DMS 273 (cell line): ENCODE measurements around the gene AP1S2.

Experiments
- DNase-seq: peaks from one replicate; lab custom pipeline; 2025; ENCODE audit not compliant: unreplicated experiment; lab: John Stamatoyannopoulos, UW

Gene AP1S2

DNA sequence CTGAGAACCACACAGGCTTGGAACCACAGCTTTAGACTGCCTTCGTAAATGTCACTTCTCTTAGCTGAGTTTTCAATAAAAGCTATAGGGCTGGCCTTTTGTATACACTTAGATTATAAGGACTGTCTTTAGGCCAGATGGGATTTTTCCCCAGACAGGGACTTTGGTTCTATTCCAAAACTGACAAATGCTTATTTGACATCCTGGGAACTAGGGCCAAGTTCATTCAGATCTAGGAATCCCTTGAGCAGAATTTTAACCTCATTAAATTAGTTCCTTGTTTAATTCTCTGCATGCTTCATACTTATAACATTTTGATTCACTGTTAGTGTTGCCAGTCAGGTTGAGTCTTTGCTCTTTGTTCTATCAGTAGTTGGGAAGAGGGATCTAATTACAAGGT lies 41.2 kb downstream of the AP1S2 start:
- DNase-seq = peak; percentile 6

DNA sequence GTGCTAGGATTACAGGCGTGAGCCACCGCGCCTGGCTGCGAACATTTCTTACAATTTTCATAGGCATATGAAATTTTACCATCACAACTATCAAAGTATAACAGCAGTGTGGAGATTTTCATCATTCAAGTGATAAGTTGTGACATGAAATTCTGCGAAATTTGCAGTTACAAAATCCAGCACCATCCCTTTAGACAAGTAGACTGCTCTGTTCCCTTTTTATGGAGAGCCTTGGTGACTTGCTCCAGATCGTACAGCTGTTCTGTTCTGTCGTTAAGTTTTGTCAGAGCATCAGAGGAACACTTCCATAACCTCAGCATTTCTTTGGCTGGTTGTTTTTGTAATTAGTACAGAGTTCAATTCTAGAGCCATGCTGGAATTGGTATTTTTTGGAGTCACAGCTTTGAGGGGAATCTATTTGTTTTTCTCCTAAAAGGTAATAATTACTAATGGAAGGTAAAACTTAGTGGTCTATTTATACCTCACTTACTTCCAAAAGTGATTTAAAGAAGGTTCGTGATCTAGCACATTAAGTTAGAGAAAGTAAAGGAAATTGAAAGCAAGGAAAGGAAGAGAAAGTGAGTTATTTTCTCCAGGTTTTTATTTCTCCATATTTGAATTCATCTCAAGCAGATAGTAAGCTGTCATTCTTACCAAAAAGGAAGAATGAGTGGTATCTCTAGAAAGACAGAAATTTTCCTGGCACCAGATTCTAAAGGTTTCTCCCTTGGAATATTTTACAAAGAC lies 42.2 kb downstream of the AP1S2 start:
- DNase-seq = no peak

DNA sequence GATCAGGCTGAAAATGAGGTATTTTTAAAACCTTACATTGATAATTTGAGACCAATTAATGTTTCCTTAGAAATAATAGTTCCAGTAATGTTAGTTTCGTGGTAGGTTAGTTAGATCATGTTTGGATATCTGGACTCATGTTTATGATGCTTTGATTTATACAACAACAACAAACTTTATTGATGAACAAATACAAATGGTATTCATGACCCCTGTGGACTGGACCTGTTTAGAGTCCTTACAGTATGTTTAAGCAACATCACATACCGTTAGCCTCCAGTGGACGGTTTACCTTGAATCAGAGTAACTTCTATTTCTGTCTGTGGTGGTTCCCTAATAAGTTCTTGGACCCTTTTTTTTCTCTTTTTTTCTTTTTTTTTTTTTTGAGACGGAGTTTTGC lies 46.4 kb downstream of the AP1S2 start:
- no peak for DNase-seq

DNA sequence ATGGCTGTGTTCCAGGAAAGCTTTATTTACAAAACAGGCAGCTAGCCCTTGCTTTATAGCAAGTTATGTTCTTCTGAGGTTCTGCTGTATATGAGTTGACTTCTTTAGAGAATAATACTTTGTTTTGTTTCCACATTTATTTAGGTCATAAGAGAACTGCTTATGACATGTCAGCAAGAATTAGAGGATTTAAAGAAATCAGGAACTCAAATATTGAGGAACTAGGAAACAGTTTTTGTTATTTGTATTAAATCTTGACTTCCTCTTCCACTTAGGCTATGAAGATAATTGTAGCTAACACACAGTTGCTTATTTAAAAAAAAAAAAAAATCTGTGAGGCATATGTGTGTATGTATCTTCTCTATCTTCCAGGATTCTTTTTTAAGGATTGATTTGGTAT lies 50.0 kb downstream of the AP1S2 start:
- no peak for DNase-seq

DNA sequence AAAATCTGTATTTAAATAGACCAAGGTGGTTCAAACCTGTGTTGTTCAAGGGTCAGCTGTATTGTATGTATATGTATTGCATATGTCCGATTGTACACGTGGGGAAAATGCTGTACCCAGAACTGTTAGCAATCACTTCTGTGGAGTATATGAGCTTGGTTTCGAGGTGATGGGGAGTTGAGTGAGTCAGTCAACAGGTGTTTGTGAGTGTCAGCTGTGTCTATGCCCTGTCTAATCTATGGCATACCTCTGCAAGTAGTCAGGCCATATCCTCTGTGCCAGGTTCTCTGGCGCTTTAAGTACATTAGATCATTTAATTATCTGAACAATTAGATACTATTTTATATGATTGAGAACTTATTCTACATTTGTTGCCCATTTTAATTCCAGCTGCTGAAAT lies 56.9 kb downstream of the AP1S2 start:
- no peak for DNase-seq

DNA sequence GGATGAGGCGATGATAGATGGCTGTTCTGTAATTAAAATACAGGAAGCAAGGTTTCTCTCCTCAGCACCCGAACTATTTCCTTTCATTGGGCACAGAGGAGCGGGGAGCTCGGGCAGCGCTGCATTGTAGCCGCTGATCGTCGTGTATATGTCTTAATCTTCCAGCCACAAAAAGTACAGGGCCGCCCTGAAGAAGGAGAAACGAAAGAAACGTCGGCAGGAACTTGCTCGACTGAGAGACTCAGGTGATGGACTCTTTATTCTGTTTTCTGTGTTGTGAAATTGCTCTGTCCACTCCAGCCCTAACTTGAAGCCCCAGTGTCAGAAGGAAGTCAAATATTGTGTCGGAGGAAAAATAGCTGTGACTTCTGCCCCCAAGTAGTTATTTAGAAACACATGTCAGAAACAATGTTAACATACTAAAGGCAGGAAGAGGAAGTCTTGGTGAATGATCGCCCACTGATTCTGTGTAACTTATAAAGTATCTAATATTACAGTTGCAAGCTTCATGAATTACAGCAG lies 63.8 kb downstream of the AP1S2 start:
- peak; percentile 41 for DNase-seq

DNA sequence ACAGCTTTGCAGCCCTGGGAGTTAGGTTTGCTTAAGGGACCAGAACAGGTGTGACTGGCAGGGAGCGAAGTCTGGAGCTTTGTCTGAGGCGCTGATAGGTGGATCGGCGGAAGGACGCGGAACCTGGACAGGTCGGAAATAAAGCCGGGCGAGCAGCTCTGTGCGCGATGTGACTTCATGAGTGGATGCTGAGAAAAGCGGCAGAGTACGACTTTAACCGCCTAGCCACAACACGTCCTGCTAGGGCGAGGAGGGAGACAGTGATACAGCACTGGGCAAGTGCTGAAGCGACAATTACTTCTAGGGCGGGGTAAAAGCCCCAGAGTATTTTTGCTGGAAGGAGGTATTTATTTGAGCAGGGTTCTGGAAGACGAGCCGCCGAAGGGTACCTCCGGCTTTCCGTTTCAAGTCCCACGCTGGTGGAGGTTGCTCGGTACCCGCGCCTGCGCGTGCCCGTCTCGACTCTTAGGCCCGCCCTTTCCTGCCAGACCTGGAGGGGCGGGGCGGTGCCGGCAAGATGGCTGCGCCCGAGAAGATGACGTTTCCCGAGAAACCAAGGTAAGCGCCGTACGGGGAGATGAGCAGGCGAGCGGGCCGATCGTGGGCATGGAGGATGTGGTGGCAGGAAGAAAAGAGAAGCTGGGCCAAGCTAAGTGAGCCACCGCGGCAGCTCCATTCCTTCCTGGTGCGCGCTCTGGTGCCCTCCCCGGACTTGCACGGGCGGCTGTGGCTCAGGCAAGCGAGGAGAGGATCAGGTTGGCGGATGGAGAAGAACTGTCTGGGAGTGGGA lies 64.4 kb downstream of the AP1S2 start, which contains the start of gene ZRSR2:
ZRSR2 (plus strand) TSS at position 506 of the 790 bp plus-strand sequence; CDS start at position 518, 12 bp downstream.
- DNase-seq = peak; percentile 97

DNA sequence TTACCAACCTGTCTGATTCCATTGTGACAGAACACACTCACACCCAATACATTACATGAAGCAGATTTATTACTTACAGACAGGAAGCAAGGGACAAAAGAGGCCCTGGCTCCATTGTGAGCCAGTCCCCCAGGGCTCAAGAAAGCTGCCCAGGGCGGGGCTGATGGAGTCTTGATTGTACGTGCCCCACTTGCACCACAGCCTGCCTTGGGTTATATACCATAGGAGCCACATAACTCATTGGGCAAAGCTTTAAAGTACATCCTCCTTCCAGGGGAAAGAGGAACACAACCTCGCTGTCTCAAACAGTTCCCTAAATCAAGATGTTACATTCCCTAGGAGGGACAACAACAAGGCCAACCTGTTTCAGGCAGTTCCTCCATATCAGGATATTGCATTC lies 67.7 kb downstream of the AP1S2 start:
- no peak for DNase-seq

DNA sequence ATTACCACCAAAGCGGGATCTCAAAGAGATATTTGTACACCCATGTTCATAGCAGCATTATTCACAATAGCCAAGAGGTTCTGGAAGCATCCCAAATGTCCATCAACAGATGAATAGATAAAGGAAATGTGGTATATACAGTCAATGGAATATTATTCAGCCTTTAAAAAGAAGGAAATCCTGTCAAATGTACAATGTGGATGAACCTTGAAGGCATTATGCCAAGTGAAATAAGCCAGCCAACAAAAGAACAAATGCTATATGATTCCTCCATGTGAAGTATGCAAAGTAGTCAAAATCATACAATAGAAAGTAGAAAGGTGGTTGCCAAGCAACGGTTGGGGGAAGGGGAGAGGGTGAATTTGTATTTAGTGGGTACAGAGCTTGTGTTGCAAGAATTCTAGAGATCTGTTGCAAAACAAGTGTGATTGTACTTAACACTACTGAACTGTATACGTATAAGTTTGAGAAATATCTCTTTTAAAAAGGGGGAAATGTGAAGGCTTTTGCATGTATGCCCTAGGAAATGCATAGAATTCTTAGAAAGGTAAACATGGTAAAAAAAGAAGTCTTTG lies 69.3 kb downstream of the AP1S2 start:
- no peak for DNase-seq

DNA sequence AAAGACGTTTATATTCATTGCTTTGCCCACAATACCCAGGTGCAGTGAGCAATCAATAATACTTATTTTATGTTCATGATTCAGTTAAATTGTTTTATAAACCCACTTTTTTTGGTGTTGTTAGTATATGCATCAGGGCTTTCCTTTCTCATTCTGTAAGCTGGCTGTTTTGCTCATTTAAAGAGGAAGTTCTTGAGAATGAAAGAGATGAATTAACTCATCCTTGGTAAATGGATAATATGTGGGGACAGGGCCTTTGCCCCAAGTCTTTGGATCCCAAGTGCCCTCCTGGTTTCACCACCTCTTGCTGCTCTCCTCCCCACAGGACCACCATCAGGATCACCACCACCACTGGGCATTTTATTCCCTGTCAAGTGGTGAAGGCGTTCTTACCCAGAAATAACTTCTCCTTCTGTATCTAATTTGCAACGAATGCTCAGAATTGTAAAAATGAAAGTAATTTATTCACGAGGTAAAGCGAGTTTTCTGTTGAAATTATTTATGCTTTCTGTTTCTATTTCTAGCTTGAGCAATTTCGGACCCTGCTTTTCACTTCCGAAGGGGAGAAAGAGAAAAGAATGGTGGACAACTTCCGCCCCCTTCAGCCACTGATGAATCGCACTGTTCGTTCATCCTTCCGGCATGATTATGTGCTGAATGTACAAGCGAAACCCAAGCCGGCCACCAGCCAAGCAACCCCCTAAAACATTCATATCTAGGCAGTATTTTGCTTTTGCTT lies 72.5 kb downstream of the AP1S2 start:
- DNase-seq = no peak
